ENCODE measurements around the gene TSPAN32.

The TSPAN32 gene

DNA sequence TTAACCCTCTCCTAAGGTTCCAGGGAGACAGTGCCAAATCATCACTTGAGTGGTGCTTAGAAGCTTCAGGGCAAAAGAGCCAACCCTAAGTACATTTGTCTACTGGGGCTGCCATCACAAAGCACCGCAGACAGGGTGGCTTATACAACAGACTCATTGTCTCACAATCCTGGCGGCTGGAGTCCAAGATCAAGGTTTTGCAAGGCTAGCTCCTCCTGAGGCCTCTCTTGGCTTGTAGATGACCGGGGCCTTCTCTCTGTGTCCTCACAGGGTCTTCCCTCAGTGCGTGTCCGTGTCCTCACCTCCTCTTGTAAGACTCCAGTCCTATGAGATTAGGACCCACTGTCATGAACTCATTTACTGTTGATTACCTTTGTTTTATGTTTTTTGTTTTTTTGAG lies 41.2 kb downstream of the TSPAN32 start:
- Histone ChIP-seq H3K4me3 (replicated peaks; ENCODE audit: low read depth, low read length) (no peak overlapping the region), H3K27me3 (replicated peaks; ENCODE audit: control insufficient read depth, insufficient read depth, low read length) (no peaks in the 10 kb centered on the region), H3K36me3 (ENCODE audit: control insufficient read depth, insufficient read depth, low read length) (no peaks in the 10 kb centered on the region)
- TF ChIP-seq CTCF (IDR thresholded peaks at IDR 0.05; ENCODE audit: insufficient read depth, low read length, poor library complexity, severe bottlenecking), result no peak
- no peak for DNase-seq (ENCODE audit: extremely low read depth, insufficient read length)

DNA sequence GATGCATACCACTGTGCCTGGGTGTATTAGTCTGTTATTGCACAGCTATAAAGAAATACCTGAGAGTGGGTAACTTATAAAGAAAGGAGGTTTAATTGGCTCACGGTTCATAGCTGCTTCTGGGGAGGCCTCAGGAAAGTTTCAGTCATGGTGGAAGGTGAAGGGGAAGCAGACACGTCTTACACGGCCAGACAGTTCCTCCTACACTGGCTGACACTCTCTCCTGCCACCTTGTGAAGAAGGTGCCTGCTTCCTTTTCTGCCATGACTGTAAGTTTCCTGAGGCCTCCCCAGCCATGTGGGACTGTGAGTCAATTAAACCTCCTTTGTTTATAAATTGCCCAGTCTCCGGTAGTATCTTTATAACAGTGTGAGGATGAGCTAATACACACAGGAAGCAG lies 41.7 kb downstream of the TSPAN32 start:
- no peak for DNase-seq (ENCODE audit: extremely low read depth, insufficient read length)
- Histone ChIP-seq H3K27me3 (replicated peaks; ENCODE audit: control insufficient read depth, insufficient read depth, low read length) (no peaks in the 10 kb centered on the region), H3K36me3 (ENCODE audit: control insufficient read depth, insufficient read depth, low read length) (no peaks in the 10 kb centered on the region), H3K4me3 (replicated peaks; ENCODE audit: low read depth, low read length) (no peak overlapping the region)
- no peak for TF ChIP-seq CTCF (IDR thresholded peaks at IDR 0.05; ENCODE audit: insufficient read depth, low read length, poor library complexity, severe bottlenecking)

- H3K27me3 ChIP-seq (replicated peaks; ENCODE audit: control insufficient read depth, insufficient read depth, low read length), result no peaks in the 10 kb centered on the region
- no peaks in the 10 kb centered on the region for H3K36me3 ChIP-seq (ENCODE audit: control insufficient read depth, insufficient read depth, low read length)
- no peak for TF ChIP-seq CTCF (IDR thresholded peaks at IDR 0.05; ENCODE audit: insufficient read depth, low read length, poor library complexity, severe bottlenecking)
- no peak for DNase-seq (ENCODE audit: extremely low read depth, insufficient read length)
- no peak overlapping the region for H3K4me3 ChIP-seq (replicated peaks; ENCODE audit: low read depth, low read length)
Measured at GRCh38 chr11:2345050-2345449, 43.2 kb downstream of the TSPAN32 start.

DNA sequence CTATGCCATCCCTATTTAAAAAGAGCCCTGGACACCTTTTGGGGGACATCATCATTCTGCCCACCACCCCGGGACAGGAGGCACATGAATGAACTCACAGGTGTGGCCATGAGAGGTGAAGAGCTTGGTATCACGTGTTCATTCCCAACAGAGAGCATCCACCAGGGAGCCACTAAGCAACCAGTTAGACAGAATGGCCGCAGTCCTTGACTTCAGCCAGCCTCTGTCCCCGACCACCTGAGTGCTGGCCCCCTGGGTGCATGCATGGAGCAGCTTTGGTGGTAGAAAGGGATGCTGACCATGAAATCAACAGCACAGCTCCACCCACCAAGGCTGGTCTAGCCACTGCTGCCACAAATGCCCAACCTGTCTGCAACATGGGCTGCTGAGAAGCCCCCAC lies 44.2 kb downstream of the TSPAN32 start:
- no peak for DNase-seq (ENCODE audit: extremely low read depth, insufficient read length)
- no peak for TF ChIP-seq CTCF (IDR thresholded peaks at IDR 0.05; ENCODE audit: insufficient read depth, low read length, poor library complexity, severe bottlenecking)
- H3K36me3 ChIP-seq (ENCODE audit: control insufficient read depth, insufficient read depth, low read length), result no peaks in the 10 kb centered on the region
- H3K4me3 ChIP-seq (replicated peaks; ENCODE audit: low read depth, low read length), result no peak overlapping the region
- H3K27me3 ChIP-seq (replicated peaks; ENCODE audit: control insufficient read depth, insufficient read depth, low read length), result no peaks in the 10 kb centered on the region

- no peak for DNase-seq (ENCODE audit: extremely low read depth, insufficient read length)
- Histone ChIP-seq H3K27me3 (replicated peaks; ENCODE audit: control insufficient read depth, insufficient read depth, low read length) (no peaks in the 10 kb centered on the region), H3K36me3 (ENCODE audit: control insufficient read depth, insufficient read depth, low read length) (no peaks in the 10 kb centered on the region), H3K4me3 (replicated peaks; ENCODE audit: low read depth, low read length) (no peak overlapping the region)
- no peak for TF ChIP-seq CTCF (IDR thresholded peaks at IDR 0.05; ENCODE audit: insufficient read depth, low read length, poor library complexity, severe bottlenecking)
Measured at GRCh38 chr11:2346586-2347307, 44.9 kb downstream of the TSPAN32 start.
